GM10248 (cell line): ENCODE data around the gene ECEL1.

Experiments used
- CTCF ChIA-PET: fragments of 300-600 bp; sonication (Branson Sonifier 250); formaldehyde crosslinking; extraction: SDS; loops from one replicate; lab custom pipeline; 2021; ENCODE audit warnings: antibody characterized with exemption; lab: Yijun Ruan, JAX
- POLR2A ChIA-PET: fragments of 350-650 bp; sonication (Branson Sonifier 250); formaldehyde crosslinking; extraction: SDS; loops from one replicate; lab custom pipeline; 2020; ENCODE audit warnings: antibody characterized with exemption; lab: Yijun Ruan, JAX
- DNase-seq: peaks from one replicate; pipeline ENCODE4 v3.0.0; 2012; ENCODE audit errors: extremely low spot score
- TF ChIP-seq, protein P1 (sequence below): IDR thresholded peaks from 2 replicates; pipeline ENCODE4 v1.5.1; 2012; ENCODE audit warnings: mild to moderate bottlenecking, low read depth; ENCODE audit errors: extremely low read depth, missing control alignments, control extremely low read depth

Gene ECEL1

DNA sequence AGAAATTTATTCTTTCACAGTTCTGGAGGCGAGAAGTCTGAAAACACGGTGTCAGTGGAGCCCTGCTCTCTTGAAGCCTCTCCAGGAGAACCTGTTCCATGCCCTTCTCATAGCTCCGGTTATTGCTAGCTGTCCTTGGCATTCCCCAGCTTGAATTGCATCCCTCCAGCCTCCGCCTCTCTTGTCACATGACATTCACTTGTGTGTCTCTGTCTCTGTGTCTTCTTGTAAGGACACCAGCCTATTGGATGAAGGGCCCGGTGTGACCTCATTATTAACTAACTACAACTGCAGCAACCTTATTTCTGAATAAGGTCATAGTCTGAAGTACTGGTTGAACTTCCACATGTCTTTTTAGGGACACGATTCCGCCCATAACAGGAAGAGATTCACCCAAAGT, 28.0 kb upstream of the ECEL1 start:
- ChIA-PET POLR2A (no interaction called here), CTCF (interaction anchor here (1.2 kb wide), 1 partner anchor 69 kb away, joined by 3 read pairs; no protein-coding TSS in a partner anchor)
- TF ChIP-seq, protein P1, sequence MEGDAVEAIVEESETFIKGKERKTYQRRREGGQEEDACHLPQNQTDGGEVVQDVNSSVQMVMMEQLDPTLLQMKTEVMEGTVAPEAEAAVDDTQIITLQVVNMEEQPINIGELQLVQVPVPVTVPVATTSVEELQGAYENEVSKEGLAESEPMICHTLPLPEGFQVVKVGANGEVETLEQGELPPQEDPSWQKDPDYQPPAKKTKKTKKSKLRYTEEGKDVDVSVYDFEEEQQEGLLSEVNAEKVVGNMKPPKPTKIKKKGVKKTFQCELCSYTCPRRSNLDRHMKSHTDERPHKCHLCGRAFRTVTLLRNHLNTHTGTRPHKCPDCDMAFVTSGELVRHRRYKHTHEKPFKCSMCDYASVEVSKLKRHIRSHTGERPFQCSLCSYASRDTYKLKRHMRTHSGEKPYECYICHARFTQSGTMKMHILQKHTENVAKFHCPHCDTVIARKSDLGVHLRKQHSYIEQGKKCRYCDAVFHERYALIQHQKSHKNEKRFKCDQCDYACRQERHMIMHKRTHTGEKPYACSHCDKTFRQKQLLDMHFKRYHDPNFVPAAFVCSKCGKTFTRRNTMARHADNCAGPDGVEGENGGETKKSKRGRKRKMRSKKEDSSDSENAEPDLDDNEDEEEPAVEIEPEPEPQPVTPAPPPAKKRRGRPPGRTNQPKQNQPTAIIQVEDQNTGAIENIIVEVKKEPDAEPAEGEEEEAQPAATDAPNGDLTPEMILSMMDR = no peak
- DNase-seq = no peak

DNA sequence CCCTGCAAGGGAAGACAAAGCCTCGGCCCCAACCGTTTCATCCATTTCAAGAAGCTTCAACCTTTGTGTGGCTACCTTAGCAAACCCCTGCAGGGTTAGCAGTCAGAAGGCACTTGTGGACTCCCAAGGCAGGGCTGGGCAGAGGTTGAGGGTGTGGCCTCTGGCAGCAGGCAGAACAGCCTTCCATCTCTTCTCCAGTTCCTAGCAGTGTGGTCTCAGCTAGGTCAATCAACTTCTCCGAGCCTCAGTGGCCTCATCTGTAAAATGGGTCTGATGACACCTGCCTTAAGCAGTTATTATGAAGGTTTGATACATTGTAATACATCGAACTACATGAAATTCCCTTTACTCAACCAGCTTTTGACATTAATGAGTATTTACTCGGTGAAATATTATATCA, 25.7 kb upstream of the ECEL1 start:
- TF ChIP-seq, protein P1 = no peak
- POLR2A ChIA-PET = no interaction called here
- DNase-seq = no peak
- CTCF ChIA-PET = no interaction called here

GRCh38 chr2:232512602-232513001, 25.0 kb upstream of the ECEL1 start:
- CTCF ChIA-PET = no interaction called here
- TF ChIP-seq, protein P1 = no peak
- POLR2A ChIA-PET = no interaction called here

DNA sequence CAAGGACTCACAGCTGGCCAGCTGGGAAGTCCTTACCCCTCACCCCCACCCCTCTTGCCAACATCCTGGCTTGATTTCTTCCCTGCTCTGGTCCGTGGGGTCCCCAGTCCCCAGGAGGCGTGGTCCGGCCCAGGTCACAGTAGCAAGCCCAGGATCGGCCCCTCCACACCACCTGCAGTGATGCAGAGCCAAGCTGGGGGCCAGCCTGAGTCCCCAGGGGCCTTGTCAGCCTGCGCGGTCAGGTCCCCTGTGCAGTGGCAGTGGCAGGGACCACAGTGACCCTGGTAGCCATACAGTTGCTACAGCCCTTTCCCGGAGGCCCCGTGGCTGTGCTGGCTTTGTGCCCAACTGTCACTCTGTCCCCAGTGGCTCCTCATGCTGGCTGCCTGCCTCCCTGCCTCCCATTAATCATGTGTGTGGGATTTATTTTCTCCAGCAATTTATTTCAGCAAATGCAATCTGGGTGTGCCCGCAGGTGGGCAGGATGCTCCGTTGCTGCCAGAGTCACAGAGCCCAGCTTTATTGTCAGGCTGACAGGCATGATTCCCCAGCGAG, 23.8 kb upstream of the ECEL1 start:
- ChIA-PET POLR2A (no interaction called here), CTCF (interaction anchor here (1.1 to 1.6 kb wide), 2 partner anchors 10 to 20 kb away, joined by 3 to 10 read pairs; partner anchors contain the start of gene PRSS56)
- DNase-seq = no peak
- TF ChIP-seq, protein P1 = no peak

More at GRCh38 chr2:232512602-232513001, 25.0 kb upstream of the ECEL1 start:
- no peak for DNase-seq

GRCh38 chr2:232508251-232508650, 20.6 kb upstream of the ECEL1 start:
- POLR2A ChIA-PET = no interaction called here
- TF ChIP-seq, protein P1 = no peak
- no peak for DNase-seq
- CTCF ChIA-PET = no interaction called here

- ChIA-PET CTCF (no interaction called here), POLR2A (no interaction called here)
- TF ChIP-seq, protein P1 = no peak
- no peak for DNase-seq
Observed at GRCh38 chr2:232506709-232507108, 19.1 kb upstream of the ECEL1 start.

DNA sequence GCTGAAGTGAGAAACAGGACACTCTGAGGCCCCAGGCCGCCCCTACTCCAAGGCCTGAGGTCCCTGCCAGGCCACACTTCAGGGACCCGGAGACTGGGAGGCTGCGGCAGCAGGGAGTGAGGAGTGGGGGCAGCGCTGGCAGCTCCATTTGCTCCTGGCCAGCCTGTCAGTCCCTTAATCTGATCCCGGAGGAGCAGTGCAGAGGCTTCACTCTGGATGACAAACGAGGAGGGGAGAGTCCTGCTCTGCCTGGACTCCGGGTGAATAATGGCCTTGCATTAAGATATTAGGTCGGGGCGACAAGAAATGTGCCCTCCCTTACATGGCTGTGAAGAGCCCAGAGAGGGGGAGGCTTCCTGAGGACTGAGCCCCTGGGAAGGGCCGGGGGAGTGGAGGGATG, 18.2 kb upstream of the ECEL1 start:
- ChIA-PET POLR2A (no interaction called here), CTCF (no interaction called here)
- TF ChIP-seq, protein P1 = no peak
- no peak for DNase-seq
